GM21526 (cell line): ENCODE data around the gene TRAF7.
"Not testable (repeated sequence)": the region's sequence is repeated elsewhere in the genome, so short reads cannot be mapped to it uniquely, and the experiment has no call there.

Source experiments
- ATAC-seq: cut with Tn5 transposase; IDR thresholded peaks from one replicate; pipeline ENCODE4 v1.9.1; 2021; ENCODE audit warnings: moderate library complexity; ENCODE audit not compliant: unreplicated experiment, low FRiP score

The TRAF7 gene

GRCh38 chr16:2155091-2155950 lies at the start of gene TRAF7:
TRAF7 (plus strand) TSS chr16:2155782; CDS start chr16:2163921, 8,139 bp downstream.
- ATAC-seq: peak; percentile 75

DNA sequence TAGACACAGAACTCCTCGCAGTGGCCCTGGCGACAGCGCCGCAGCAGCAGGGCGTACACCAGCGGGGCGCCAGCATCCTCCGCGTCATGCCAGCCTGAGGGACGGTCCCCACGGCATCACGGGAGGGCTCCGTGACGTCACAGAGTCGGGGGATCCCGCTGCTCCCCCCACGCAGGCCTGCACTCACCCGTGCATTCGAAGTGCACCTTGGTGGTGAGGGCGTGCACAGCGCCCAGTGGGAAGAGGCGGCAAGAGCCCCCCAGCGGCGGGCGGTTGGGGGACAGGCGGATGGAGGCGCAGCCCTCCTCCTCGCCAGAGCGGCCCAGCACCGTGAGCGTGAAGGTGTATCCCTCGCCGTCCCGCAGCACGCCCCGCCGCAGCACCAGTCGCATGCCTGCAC lies 49.4 kb upstream of the TRAF7 start:
- not testable (repeated sequence) for ATAC-seq

- not testable (repeated sequence) for ATAC-seq
These were observed 48.3 kb upstream of the TRAF7 start for GRCh38 chr16:2107121-2107790.

DNA sequence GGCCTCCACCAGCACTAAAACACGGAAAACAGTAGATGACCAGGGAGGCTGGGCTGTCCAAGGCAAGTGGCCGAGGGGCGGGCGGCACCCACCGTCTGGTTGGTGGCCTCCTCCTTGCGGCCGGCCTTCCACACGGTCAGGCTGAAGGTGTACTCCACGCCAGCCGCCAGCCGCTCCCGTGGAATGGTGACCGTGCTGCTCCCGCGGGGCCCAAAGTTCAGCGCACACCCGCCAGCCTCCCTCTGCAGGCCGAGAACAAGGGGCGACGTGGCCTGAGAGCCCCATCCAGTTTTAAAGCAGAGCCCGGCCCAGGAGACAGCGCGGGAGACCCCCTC lies 47.8 kb upstream of the TRAF7 start:
- ATAC-seq: not testable (repeated sequence)

DNA sequence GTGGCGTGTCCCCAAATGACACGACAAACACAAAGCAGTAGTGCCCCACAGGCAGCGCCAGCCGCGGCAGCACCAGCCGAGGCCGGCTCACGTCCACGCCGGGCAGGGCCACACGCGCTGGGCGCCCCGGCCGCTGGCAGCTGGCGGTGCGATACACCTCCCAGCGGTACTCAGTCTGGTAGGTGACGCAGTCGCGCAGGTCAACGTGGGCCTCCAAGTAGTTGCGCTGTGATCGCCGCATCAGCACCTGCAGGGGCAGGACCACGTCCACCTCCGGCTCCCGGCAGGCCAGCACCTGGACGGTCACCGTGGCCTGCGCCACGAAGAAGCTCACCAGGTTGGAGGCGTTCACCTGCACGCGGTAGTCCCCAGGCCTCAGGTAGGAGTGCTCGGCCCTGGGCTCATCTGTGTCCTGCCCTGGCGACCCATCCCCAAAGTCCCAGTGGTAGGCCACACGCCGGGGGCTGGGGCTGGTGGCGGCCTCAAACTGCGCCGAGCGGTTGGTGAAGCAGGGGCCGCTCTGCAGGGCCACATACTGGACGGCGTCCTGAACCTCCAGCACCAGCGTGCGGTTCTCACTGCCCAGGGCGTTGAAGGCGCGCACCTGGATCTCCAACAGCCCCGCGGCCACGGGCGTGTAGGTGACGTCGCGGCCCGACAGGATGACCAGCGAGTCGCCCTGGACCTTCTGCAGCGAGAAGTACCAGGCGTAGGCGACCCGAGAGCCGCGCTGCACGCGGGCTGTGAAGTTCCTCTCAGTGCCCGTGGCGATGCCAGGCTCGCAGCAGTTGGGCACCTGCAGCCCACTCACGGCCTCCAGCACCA lies 46.9 kb upstream of the TRAF7 start:
- ATAC-seq: not testable (repeated sequence)

- not testable (repeated sequence) for ATAC-seq
These were observed 46.4 kb upstream of the TRAF7 start for GRCh38 chr16:2109271-2109580.

GRCh38 chr16:2109872-2110271 lies 45.7 kb upstream of the TRAF7 start:
- not testable (repeated sequence) for ATAC-seq

- ATAC-seq: not testable (repeated sequence)
These were observed 45.1 kb upstream of the TRAF7 start for GRCh38 chr16:2110332-2111008.

GRCh38 chr16:2111009-2111353 lies 44.6 kb upstream of the TRAF7 start:
- not testable (repeated sequence) for ATAC-seq

- not testable (repeated sequence) for ATAC-seq
These were observed 43.9 kb upstream of the TRAF7 start for GRCh38 chr16:2111412-2112335.

- ATAC-seq: not testable (repeated sequence)
These were observed 43.0 kb upstream of the TRAF7 start for GRCh38 chr16:2112539-2113106.

- not testable (repeated sequence) for ATAC-seq
These were observed 41.4 kb upstream of the TRAF7 start for GRCh38 chr16:2114225-2114624.

DNA sequence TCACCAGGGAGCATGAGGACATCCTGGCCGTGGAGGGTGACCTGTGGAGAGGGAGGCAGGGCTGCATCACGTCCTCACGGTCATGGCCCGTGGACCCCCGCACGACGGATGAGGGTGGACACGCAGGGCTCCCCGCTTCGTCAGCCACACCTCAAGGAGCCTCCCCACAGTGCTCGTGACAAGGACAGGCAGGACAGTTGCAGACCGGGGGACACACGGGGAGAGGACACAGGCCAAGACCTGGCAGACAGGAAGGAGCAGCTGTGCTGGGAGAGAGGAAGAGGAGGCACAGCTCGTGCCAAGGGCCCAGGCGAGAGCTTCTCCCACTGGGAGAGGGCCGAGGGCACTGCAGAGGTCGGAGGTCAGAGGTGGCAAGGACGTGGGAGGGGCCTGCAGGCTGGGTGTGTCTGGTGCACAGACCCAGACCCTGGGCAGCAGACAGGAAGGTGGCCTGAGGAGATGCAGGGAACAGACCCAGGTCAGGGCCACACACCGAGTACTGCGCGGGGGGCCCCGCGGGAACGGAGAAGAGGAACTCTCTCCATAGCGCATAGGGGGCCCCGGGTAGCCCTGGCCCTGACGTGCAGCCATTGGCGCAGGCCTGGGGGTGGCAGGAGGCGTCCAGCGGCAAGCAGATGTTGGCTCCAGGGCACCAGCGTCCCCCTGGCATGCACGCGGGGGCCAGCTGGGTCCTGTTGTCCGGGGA lies 40.5 kb upstream of the TRAF7 start:
- ATAC-seq: not testable (repeated sequence)

DNA sequence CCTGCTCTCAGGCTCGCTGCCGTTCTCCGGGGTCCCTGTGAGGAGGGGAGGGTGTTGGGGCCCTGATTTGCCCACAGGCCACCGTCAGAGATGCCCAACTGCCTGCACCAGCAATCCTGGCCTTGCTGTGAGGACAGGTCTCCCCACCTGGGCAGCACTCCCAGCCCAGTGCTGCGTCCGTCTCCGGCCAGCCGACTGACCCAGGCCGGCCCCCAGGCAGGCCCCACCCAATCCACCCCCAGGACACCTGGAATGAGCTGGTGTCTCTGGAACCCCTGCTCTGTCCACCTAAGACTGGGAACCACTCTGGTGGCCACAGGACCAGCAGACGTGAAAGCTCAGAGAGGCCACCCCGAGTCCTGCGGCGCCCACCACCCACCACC lies 40.0 kb upstream of the TRAF7 start:
- no peak for ATAC-seq

GRCh38 chr16:2116428-2116827 lies 39.2 kb upstream of the TRAF7 start:
- ATAC-seq: not testable (repeated sequence)

GRCh38 chr16:2117341-2117740 lies 38.2 kb upstream of the TRAF7 start:
- ATAC-seq: not testable (repeated sequence)

GRCh38 chr16:2117960-2118722 lies 37.4 kb upstream of the TRAF7 start:
- not testable (repeated sequence) for ATAC-seq

GRCh38 chr16:2121325-2121724 lies 34.3 kb upstream of the TRAF7 start:
- ATAC-seq: not testable (repeated sequence)
